GM12872 (cell line): ENCODE results near the gene DRG2.

Experiments
- CTCF ChIP-seq: IDR thresholded peaks from 3 replicates; pipeline ENCODE4 v1.5.1; 2011; ENCODE audit warnings: low read depth, mild to moderate bottlenecking, low read length, moderate library complexity; ENCODE audit not compliant: insufficient read depth

The DRG2 gene

GRCh38 chr17:18101828-18102227, 14.1 kb downstream of the DRG2 start:
- no peak for TF ChIP-seq CTCF

- TF ChIP-seq CTCF, result no peak
Observed at GRCh38 chr17:18102640-18103039, 14.9 kb downstream of the DRG2 start.

GRCh38 chr17:18105027-18105426, 17.3 kb downstream of the DRG2 start:
- no peak for TF ChIP-seq CTCF

- no peak for TF ChIP-seq CTCF
Observed at GRCh38 chr17:18105595-18105994, 17.8 kb downstream of the DRG2 start.

- TF ChIP-seq CTCF, result no peak
Observed at GRCh38 chr17:18106211-18106610, 18.5 kb downstream of the DRG2 start.

GRCh38 chr17:18107061-18107790, 19.5 kb downstream of the DRG2 start:
- no peak for TF ChIP-seq CTCF

GRCh38 chr17:18107971-18108370, 20.2 kb downstream of the DRG2 start:
- no peak for TF ChIP-seq CTCF
